ENCODE results near the gene TRHDE.

Gene TRHDE

DNA sequence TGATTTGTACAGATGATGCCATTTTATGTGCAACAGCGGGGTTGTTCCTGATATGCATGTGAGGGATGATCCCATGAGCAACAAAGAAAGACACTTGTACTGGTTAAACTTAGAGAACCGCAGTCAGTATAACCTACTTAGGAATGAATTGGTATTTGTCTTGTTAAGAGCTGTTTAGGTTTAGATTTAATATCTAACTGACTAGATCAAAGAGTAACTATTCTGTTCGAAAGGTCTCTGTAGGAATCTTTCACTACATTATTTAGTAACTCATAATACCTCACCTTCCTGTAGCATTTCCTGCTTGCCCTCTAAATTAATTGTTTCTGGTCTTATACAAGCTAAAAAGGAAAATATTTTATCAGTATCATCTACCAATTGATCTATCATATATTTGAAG, 350.4 kb downstream of the TRHDE start:
- TF ChIP-seq EZH2phosphoT487 (conservative IDR thresholded peaks at IDR 0.05; ENCODE audit: low read length), result no peak
- TF ChIP-seq, protein P1, sequence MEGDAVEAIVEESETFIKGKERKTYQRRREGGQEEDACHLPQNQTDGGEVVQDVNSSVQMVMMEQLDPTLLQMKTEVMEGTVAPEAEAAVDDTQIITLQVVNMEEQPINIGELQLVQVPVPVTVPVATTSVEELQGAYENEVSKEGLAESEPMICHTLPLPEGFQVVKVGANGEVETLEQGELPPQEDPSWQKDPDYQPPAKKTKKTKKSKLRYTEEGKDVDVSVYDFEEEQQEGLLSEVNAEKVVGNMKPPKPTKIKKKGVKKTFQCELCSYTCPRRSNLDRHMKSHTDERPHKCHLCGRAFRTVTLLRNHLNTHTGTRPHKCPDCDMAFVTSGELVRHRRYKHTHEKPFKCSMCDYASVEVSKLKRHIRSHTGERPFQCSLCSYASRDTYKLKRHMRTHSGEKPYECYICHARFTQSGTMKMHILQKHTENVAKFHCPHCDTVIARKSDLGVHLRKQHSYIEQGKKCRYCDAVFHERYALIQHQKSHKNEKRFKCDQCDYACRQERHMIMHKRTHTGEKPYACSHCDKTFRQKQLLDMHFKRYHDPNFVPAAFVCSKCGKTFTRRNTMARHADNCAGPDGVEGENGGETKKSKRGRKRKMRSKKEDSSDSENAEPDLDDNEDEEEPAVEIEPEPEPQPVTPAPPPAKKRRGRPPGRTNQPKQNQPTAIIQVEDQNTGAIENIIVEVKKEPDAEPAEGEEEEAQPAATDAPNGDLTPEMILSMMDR (IDR thresholded peaks at IDR 0.05; ENCODE audit: insufficient read depth, low read length, poor library complexity, severe bottlenecking), result no peak
- Histone ChIP-seq H3K27me3 (ENCODE audit: low read length) (no peaks in the 10 kb centered on the region), H3K79me2 (ENCODE audit: insufficient read depth, low read length) (no peaks in the 10 kb centered on the region), H3K9ac (ENCODE audit: low read length) (no peak overlapping the region), H4K20me1 (ENCODE audit: low read depth, low read length) (no peaks in the 10 kb centered on the region), H3K9me3 (ENCODE audit: insufficient read depth, low read length) (no peaks in the 10 kb centered on the region), H3K36me3 (ENCODE audit: low read length) (no peaks in the 10 kb centered on the region), H3F3A (ENCODE audit: insufficient read depth) (no peaks in the 10 kb centered on the region), H3K4me2 (ENCODE audit: low read depth, low read length, poor library complexity, severe bottlenecking) (no peak overlapping the region), H3K4me3 (ENCODE audit: insufficient read depth, low read length, poor library complexity, severe bottlenecking) (no peak overlapping the region), H3K9me2 (replicated peaks; ENCODE audit: insufficient read depth, low read length) (no peaks in the 10 kb centered on the region; the same call in 1 of the 2 replicates), H2AFZ (ENCODE audit: low read depth, low read length, severe bottlenecking) (no peak overlapping the region), H3K27ac (ENCODE audit: low read depth, low read length) (no peak overlapping the region)

DNA sequence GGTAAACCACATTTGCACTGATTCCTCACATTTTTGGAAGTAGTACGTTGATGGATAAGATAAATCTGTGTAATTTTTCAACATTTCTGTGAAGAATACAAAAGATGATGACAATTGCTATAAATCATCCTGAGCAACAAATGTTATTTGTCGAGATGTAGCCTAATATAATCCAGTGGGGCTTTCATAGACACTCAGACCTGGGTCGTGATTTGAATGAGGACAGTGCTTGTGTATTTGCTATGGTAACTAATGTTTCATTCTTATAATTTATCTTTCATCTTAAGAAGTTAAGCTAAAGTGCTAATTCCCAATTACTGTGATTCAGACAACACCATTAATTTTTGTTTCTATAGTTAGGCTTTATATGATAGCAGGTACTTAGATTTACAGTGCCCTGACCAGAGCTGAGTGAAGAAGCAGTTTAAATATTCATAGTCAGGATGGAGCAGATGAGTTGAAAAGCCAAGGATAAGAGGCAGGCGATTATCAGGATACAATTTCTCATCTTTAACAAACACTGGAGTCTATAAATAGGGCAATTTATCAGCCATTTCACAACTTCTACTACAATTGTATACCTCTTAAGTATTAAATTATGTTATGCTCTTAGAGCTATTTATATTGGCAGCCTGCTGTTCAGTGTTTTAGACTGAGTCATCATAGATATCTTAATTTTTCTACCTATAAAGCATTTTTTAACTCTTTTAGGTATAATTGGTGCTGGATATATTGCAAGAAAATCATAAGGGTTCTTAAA, 359.9 kb downstream of the TRHDE start:
- Histone ChIP-seq H3K9me3 (ENCODE audit: insufficient read depth, low read length) (no peaks in the 10 kb centered on the region), H3K36me3 (ENCODE audit: low read length) (no peaks in the 10 kb centered on the region), H3K4me3 (ENCODE audit: insufficient read depth, low read length, poor library complexity, severe bottlenecking) (no peak overlapping the region), H4K20me1 (ENCODE audit: low read depth, low read length) (no peaks in the 10 kb centered on the region), H3K27me3 (ENCODE audit: low read length) (no peaks in the 10 kb centered on the region), H2AFZ (ENCODE audit: low read depth, low read length, severe bottlenecking) (no peak overlapping the region), H3K9me2 (replicated peaks; ENCODE audit: insufficient read depth, low read length) (no peaks in the 10 kb centered on the region), H3K27ac (ENCODE audit: low read depth, low read length) (no peak overlapping the region), H3F3A (ENCODE audit: insufficient read depth) (no peaks in the 10 kb centered on the region), H3K4me2 (ENCODE audit: low read depth, low read length, poor library complexity, severe bottlenecking) (no peak overlapping the region), H3K9ac (ENCODE audit: low read length) (no peak overlapping the region), H3K79me2 (ENCODE audit: insufficient read depth, low read length) (no peaks in the 10 kb centered on the region)
- TF ChIP-seq, protein P1 (IDR thresholded peaks at IDR 0.05; ENCODE audit: insufficient read depth, low read length, poor library complexity, severe bottlenecking), result no peak
- TF ChIP-seq EZH2phosphoT487 (conservative IDR thresholded peaks at IDR 0.05; ENCODE audit: low read length), result no peak

DNA sequence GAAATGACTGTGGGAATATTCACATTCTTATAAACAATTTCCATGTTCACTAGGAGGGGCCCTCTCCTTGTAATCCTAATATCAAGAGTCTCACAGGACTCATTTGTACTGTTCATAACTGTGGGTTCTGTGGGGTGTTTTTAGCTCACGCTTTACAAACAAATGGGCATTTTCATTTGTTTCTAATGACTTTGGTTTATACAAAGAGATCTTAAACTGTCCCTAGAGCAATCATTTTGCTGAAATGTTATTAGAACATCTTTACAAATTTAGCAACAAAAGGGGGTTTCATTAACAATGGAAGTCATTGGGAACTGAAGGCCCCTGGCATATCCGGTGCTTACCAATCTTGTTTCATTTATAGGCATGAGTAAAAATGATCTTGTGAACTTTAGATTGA, 370.5 kb downstream of the TRHDE start:
- no peaks in the 10 kb centered on the region for H3K9me3 ChIP-seq (ENCODE audit: insufficient read depth, low read length)
- H3K4me2 ChIP-seq (ENCODE audit: low read depth, low read length, poor library complexity, severe bottlenecking), result no peak overlapping the region
- H3K9ac ChIP-seq (ENCODE audit: low read length), result no peak overlapping the region
- H3K4me3 ChIP-seq (ENCODE audit: insufficient read depth, low read length, poor library complexity, severe bottlenecking), result no peak overlapping the region
- TF ChIP-seq EZH2phosphoT487 (conservative IDR thresholded peaks at IDR 0.05; ENCODE audit: low read length), result no peak
- TF ChIP-seq, protein P1 (IDR thresholded peaks at IDR 0.05; ENCODE audit: insufficient read depth, low read length, poor library complexity, severe bottlenecking), result no peak
- H3K9me2 ChIP-seq (replicated peaks; ENCODE audit: insufficient read depth, low read length), result no peaks in the 10 kb centered on the region
- no peak overlapping the region for H2AFZ ChIP-seq (ENCODE audit: low read depth, low read length, severe bottlenecking)
- H3K36me3 ChIP-seq (ENCODE audit: low read length), result no peaks in the 10 kb centered on the region
- H3F3A ChIP-seq (ENCODE audit: insufficient read depth), result no peaks in the 10 kb centered on the region
- no peaks in the 10 kb centered on the region for H4K20me1 ChIP-seq (ENCODE audit: low read depth, low read length)
- no peak overlapping the region for H3K27ac ChIP-seq (ENCODE audit: low read depth, low read length)
- H3K27me3 ChIP-seq (ENCODE audit: low read length), result no peaks in the 10 kb centered on the region
- H3K79me2 ChIP-seq (ENCODE audit: insufficient read depth, low read length), result no peaks in the 10 kb centered on the region

Data from SU-DHL-6 (cell line).